ENCODE results near the gene BTBD3.

Gene BTBD3

DNA sequence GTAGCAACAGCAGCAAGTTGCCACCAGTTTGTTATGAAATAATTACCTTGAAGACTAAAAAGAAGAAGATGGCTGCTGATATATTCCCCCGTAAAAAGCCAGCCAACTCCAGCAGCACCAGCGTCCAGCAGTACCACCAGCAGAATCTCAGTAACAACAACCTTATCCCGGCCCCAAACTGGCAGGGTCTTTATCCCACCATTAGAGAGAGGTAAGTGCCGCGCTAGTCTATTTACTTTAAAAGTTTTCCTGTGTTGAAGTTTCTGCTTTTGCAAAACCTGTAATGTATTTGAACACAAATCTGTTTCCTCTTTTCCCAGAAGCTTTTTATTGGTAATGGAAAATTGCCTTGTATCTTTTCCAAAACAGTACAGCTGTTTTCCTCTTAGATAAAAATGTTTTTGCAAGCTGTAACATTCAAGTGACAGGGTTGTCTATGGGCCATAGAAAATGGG, 725 bp downstream of the BTBD3 start:
- no peak for DNase-seq

DNA sequence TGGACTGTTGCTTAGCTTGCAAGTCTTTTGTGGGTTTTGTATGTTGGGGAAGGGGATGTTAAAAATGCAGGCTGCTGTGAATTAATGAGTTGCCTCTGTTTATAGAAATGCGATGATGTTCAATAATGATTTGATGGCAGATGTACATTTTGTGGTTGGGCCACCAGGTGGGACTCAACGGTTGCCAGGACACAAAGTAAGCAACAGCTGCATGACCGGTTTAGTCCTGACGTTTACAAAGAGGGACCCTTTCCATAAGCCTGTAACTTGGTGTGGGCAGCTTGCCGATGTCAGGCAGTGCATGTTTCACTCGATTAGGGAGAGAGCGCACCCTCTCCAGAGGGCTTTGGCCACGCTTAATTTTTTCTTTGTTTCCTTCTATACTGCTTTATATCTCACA, 1.3 kb downstream of the BTBD3 start:
- DNase-seq: no peak

DNA sequence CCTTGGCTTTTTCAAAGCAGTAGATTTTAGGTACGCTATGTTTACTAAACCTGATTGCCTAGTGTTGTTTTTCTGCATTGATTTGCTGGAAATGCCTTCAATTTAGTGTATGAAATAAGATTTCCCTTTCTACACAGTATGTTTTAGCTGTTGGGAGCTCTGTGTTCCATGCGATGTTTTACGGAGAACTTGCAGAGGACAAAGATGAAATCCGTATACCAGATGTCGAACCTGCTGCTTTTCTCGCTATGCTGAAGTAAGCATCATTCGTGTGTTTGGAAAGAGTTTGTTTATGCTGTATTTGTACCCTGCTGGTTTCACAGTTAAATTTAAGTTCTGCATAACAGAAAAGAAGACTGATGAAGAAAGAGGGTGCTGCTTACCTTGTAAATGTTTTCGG, 1.9 kb downstream of the BTBD3 start:
- no peak for DNase-seq

DNA sequence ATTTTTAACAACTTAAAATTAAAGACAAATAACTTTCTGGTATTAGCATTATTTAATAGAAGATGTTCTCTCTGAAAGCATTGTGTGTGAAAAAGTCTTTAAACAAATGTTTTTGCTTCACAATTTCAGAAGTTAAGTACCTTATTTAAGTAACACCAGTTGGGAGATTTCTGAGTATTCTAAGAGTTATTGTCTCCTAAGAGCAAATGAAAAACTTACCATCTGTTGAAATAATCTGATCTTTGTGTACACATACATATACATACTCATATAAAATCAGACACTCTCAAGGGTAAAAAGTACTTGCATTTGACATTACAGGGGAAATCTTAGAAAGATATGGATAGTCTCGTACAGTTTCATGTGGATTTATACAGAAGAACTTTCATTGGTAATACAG, 2.4 kb downstream of the BTBD3 start:
- no peak for DNase-seq

DNA sequence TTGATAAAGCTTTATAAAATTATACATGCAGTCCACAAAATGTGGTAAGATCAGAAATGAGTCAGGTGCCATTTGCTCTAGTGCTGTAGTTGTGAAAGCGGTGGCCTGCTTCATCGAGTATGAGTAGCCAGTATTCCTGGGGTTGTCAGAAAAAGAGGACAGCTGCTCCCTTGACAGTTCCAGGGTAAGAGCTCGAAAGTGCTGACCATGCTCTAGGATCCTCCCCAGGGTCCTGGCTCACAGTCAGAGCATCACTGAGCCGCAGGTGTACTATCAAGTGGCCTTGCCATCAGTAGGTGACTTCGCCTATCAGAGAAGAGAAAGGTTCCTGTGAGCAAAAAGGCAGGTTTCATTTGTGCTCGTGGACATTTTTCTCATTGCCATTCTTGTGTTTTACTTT, 3.6 kb downstream of the BTBD3 start:
- DNase-seq: no peak

DNA sequence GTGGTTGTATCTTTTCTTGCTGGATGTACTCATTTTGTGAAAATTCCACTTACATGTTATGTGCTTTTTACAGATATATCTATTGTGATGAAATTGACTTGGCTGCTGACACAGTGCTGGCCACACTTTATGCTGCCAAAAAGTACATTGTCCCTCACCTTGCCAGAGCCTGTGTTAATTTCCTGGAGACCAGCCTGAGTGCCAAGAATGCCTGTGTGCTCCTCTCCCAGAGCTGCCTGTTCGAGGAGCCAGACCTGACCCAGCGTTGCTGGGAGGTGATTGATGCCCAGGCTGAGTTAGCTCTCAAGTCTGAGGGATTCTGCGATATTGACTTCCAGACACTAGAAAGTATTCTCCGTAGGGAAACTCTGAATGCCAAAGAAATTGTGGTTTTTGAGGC, 4.9 kb downstream of the BTBD3 start:
- no peak for DNase-seq

DNA sequence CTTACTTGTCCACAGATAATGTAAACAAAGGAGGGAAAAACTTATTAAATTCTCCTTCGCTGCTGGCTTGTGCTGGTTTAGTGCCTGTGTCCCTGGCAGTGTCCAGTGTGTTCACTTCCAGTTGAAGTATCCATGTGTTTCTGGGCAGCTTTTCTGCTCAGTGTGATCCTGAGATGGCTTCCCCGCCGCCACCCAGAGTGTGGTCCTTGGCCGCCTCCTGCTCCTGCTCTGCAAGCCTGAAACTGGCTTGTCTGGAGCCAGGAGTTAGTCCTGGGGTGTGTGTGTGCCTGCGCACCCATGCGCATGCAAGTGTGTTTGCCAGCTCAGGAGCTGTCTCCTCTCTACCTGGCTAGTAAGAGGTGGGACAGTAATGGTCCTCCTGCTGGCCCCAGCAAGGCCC, 7.2 kb downstream of the BTBD3 start:
- DNase-seq: no peak

DNA sequence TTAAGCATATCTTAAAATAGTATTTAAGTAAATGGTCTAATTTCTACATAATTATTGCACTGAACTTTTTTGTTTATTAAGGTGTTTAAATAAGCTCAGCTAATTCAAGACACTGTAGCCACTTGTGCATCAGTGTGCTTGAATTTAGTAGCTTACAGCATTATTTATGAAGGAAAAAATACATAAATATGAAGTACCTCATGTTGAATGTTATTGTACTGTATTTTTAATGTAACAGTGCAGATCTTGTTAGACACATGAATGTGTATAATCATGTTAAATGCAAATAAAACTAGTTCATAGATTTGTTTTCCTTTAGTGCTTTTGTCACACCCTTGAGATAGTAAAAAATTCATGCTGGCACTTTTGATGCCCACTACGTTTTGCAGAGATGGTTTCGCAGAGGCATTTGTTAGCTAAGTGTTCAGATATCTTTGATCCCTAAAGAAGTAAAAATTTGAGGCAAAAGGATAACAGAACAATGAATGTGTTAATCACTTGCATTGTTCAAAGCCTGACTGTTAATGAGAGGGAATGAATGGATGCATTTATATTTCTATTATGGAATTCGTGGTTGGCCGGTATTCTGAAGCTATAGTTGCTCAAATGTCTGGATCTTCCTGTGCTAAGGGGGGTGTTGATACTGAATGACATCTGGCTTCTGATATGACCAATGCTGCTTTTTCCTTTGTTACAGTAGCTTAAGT, 8.8 kb downstream of the BTBD3 start:
- DNase-seq: no peak

DNA sequence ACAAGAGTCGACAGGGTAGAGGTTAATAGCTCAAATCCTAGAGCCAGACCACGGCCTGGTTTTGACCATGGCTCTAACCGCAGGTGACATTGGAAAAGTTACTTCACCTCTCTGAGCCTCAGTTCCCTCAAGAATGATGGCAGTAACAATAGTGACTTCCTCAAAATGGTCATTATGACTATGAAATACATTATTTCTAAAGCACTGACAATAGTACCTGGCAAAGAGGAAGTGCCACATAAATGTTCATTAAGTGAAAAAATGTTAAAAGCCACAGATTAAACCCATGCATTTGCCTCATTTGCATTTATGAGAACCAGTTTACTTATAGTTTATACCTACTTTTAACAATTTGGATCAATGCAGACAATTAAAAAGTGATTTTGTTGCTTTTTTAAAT, 12.3 kb downstream of the BTBD3 start:
- DNase-seq: no peak

DNA sequence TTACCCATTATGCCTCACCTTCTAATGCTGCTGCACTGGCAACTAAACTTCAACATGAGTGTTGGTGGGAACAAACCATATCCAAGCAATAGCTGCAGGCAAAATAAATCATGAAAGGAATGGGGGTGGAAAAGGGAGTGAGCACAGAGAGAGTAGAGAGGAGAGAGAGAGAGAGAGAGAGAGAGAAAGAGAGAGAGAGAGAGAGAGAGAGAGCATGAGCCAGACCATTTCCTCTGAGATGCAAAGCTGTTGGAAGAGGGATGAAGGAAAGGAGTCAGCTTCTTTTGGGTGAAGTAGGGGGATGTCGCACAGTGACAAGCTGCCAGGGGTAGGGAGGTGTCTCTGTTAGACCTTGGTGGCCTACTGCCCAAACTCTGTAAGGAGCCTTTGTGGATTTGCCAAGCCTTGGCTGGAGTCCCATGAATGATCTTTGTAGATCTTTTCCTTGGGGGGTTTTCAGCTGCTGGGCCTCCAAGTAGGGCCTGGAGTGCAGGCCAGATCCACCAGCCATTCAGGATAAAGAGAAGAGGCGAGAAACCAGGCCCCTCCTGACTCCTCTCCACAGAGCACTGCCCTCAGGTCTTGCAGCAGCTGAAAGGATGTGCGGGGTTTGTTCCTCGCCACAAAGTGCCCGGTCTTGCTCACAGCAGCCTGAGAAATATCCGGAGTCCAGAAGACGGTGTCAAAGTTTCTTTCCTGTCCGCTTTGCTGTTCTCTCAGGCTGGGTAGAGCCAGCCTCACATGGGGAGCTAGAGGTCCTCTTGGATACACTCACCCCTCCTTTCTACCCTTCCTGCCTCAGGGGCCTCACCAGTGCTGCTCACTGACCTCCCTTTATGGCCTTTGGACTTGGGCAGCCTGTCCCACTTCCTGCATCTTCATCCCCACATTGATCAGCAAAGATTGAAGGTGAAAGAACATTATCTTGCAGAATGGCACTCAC, 17.8 kb downstream of the BTBD3 start:
- no peak for DNase-seq

DNA sequence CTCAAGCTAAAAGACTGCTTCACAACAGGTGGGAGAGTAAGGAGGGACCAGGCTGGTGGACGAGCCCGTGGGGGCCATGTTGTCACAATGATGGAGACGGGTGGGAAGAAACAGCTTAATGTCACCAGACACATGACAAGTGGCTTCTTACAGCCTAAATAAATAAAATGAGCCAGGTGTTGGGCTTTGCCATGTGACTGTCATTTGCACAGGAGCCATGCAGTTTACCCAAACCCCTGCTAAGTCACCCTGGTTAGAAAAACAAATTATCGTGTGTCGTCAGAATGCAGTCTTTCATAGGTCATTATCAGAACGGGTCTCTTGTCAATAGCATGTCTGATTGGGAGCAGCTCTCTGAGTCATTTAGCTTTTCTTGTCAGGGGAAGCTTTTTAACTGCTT, 18.5 kb downstream of the BTBD3 start:
- DNase-seq: no peak

DNA sequence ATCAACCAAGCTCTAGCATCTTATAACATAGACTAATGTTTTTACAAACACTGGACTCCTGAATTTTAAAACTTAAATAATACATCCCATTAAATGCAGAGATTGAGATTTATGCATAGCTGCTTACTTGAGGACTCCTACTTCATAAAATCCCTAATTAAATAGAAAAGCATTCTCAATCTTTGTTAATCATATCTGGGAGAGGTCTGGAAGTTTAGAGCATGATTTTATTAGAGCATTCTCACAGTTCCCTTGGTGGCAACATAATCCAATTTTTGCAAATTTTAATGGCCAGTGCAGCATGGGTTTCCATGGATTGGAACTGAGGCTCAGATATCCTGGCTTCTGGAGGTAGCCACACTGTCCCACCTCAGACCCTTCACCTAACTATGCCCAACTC, 19.5 kb downstream of the BTBD3 start:
- no peak for DNase-seq

DNA sequence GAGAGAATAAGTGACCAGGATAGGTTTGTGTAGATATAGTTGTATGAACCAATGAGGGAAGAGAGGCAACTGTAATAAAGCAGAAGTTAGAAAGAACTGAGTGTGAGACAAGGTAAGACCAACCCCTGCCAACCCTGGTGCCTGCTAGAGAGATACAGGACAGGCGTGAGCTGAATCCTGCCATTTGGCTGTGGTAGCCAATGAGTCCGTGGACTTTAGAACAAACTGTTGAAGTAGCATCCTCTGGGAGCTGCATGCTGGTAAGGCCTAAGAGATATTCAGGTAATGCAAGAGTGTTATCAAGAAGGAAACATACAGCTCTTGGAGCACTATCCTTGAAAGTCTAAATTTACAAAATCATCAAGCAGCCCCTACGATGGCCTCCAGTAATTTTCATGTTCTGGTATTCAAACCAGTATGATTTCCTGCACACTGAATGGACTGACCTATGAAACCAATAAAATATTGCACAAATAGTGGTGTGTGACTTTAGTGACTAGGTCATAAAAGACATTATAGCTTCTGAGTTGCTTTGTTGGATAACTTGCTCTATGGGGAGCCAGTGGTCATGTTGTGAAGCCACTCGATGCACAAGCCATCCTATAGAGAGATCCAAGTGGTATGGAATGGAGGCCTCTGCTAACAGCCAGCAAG, 24.0 kb downstream of the BTBD3 start:
- no peak for DNase-seq

DNA sequence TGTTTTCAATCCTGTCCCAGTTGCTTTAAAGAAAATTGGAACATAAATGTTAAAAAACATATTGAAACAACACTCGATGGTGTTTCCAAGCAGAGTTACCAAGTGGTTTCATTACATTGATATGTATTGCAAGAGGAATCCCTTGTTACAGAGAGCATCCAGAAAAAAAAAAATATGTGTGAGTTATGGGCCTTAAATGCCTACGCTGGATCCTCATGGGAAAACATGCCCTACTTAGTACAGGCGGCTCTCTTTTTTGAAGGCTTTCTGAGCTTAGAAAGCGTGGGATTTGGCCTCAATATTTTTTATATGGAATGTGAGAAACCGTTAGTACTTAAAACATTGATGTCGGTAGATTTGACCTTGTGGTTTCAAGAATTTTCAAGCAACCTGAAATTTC, 26.1 kb downstream of the BTBD3 start:
- DNase-seq: no peak

DNA sequence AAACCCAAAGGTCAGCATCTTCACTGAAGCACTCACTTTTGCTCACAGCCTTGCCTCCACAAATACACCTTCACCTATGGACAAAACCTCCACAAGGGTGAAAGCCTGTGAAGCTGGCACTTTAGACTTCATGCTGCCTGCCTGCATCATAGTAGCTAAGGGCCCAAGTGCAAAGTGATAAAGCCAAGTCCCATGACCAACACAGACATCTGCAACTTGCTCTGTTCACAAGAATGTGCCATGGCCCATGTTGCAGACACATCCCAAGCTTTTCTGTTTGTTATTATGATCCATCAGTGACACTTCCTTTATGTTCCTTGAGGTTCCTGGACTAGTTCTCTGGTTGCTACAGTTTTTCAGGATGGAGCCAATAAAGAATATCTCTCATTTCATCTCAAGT, 31.1 kb downstream of the BTBD3 start:
- DNase-seq: no peak

DNA sequence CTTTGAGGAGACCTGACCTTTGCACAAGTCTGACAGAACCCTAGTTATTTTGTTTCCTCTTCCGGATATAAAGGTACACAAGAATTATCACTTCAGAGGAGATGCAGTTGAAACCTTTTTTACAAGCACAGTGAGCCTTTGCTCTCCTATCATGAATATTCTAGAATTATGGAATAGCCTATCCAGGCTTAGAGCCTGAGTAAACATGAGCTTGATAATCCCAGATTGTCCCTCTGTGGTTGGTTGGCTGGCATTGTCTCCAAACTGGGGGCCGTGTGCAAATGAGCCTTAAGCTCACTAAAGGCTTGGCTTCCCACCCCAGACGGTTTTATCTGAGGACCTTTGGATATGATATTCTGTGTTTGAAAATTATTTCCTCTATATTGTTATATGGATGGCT, 32.0 kb downstream of the BTBD3 start:
- no peak for DNase-seq

DNA sequence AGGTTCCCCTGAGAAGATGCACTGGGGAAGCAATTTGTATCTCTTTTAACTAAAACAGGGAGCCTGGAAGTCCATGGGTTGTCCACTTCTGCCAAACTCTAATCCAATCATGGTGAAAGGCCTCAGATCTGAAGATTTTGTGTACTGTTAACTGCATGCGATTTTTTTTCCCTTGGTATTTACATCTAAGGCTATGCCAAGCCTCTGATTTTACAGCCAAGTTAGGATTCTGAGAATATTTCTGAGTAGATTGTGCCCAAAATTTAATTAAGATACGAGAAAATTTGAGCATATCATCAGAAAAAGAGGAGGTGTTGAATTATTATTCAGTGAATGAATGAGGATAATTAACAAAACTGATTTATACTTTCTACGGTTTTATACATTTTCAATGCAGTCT, 34.0 kb downstream of the BTBD3 start:
- DNase-seq: no peak

DNA sequence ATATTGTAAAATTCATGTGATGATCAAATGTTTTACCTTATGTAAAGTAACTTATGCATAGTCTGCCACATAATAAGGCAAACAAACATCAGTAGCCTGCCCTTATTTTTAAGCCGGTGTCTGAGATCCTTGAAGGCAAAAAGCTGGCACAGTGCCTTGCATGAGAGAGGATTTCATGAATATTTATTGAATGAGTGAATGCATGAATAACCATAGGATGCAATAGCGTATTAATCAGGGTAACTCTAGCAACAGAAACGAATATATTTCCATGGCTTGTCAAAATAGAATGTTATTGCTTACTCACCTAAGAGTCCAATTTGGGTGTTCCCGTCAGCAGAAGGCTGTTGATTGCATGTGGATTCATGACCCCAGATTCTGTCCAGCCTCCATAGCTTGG, 34.9 kb downstream of the BTBD3 start:
- no peak for DNase-seq

DNA sequence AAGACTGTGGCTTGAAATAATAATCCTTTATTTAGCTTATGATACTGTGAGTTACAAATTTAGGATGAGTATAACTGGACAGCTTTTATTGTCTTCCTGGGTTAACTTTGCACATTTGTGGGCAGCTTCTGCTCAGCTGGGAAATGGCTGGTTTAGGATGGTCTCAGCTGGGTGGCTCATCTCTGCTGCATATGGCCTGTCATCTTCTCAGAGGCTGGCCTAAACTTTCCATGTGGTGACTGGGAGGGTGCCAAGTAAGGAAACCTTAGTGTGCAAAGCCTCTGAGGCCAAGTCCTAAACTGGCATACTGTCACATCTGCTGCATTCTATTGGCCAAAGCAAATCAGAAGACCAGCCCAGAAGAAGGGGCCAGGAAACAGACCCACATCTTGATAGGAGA, 40.2 kb downstream of the BTBD3 start:
- no peak for DNase-seq

DNA sequence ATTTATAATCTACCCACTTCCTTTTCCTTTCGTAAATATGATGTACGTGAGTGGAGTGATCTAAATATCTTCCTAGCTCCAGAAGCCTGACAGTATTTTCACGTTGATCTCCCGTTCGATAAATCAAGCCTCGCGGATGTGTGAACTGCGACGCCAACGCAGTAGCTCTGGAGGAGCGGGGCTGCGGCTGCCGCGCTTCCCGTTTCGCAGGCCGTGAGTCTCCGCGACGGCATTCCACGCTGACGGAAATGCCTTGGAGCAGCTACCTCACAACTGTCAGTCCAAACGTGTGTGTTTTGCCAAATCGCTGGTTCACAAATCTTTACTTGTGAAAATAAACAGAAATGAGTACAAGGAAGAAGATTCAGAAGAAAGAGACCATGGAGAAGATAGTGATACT, 41.2 kb downstream of the BTBD3 start:
- DNase-seq: no peak

DNA sequence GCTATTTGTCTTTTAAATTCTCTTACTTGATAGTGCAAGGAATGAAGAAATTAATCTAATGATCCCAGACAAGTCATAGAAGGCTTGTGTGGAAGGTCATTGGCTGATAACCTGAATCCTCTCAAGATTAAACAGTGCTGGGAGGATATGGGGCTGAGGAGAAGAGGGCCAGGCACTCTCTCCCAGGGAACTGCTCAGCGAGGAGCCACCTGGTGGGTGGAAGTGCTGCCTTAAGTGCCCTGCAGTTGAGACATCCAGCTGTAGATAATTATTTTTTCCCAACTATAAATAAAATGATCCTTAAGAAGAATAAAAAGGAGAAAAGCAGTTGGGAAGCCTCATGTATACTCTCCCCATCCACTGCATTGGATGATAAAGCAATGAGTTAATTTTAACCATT, 47.9 kb downstream of the BTBD3 start:
- DNase-seq: no peak

DNA sequence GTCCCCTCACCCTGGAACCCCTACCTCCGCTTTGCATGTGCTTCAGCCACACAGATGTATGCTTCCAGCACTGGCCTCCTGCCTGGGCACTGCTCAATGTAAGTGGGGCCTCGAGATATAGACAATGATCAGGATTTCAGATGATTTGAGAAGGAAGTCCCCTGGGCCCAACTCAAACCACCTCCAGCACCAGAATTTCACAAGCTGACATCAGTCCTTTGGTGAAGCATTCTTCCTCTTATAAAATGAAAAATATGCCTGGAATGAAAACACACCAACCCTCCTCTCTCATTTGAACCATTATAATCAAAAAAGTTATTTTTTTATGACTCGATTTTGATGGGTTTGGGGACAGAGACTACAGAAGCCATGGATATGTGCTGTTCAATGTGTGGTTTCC, 48.5 kb downstream of the BTBD3 start:
- no peak for DNase-seq

DNA sequence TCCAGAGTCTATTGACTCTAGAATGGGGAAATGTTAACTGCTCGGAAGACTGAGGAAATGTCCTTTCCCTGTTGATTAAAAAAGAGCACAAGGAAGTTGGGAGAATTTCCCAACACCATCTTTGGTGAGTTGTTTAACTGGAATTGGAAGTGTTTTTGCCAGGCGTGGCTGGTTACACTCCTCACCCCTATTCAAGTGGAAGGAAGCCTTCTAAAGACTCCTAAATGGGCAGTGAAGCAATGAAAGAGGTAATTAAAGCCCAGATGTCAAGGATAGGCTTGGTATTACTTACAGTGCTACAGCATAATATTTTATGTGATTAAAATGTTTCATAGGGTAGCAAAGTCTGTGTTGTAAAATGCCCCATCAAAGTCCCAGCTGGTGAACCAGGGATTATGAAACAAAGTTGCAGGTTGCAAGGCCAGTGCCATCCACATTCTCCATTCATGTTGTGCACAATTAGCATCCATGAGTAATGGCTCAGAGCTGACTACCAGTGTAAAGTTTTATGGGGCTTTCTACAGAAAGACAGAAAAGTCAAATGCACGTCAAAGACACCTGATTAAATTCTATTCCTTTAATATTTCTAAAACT, 52.6 kb downstream of the BTBD3 start:
- DNase-seq: no peak

DNA sequence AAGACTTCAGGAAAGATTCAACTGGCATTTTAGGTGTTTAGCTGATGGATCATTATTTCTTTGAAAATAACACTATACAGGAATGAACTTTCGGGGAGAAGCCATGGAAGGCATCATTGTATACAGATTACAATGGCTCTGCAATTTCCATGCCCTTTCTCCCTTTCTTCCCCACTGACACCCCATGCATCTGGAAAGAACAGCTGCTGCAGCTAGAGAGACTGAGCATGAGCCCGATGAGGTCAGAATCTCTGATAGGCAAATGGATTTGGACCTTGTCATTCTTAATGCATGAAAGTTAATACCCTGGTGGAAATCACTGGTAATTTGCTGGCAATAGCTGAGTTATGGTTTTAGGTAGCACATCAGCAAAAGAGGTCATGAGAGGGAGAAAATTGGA, 54.8 kb downstream of the BTBD3 start:
- no peak for DNase-seq
